HCT116 (cell line): Measurements from ENCODE around the gene NPTX1. TPM values are rescaled to one million over a fixed set of nuclear protein-coding genes. Genes with fewer than 3 reads are reported as not detected.
A peak's percentile ranks its signal among the peaks of the same experiment; 100 is the strongest.

ENCODE experiments used
- ATAC-seq: fragments of 200-7000 bp; cut with Tn5 transposase; 2 replicates; pipeline ENCODE4 v1.9.1; 2020; ENCODE audit warnings: mild to moderate bottlenecking, moderate library complexity
- BruUV-seq: library from RNA; stranded (reverse); fragments of 400-500 nt; replicated peaks from 2 replicates; lab custom pipeline; 2021; lab: Mats Ljungman, UMichigan
- CTCF ChIA-PET: fragments of 300-600 bp; sonication (Branson Sonifier 250); formaldehyde crosslinking; loops from one replicate; lab custom pipeline; 2021; ENCODE audit warnings: antibody characterized with exemption; lab: Charles Lee
- POLR2A ChIA-PET: fragments of 300-600, 350-600 bp; sonication (Branson Sonifier 250); formaldehyde crosslinking; loops from one replicate; lab custom pipeline; 2021; ENCODE audit warnings: antibody characterized with exemption; lab: Charles Lee
- RAD21 ChIA-PET, 2 experiments: fragments of 300-600 bp; sonication (Branson Sonifier 250); formaldehyde crosslinking; loops; one replicate each; lab custom pipeline; 2023; ENCODE audit warnings: low total read pairs in 2 of 2; ENCODE audit not compliant: uncharacterized antibody in 2 of 2, unreplicated experiment in 2 of 2, low non-redundant PET in 1 of 2; lab: Charles Lee
- DNase-seq: peaks from one replicate; pipeline ENCODE4 v3.0.0-alpha.2; 2010; ENCODE audit warnings: low read depth, low spot score
- H2AFZ ChIP-seq: fragments of 200-600 bp; shearing (Covaris generic), sonication (generic); 2 replicates; pipeline ENCODE4 v1.6.1; 2017; ENCODE audit warnings: low read depth, mixed run types, mixed read lengths, antibody characterized with exemption, low read length; ENCODE audit not compliant: poor library complexity, severe bottlenecking
- H3K27ac ChIP-seq: 2 replicates; pipeline ENCODE4 v1.5.1; 2012; ENCODE audit warnings: low read depth, low read length
- H3K27me3 ChIP-seq: fragments of 200-600 bp; sonication (generic); 2 replicates; pipeline ENCODE4 v1.6.1; 2016; ENCODE audit warnings: mixed run types, low read length, mixed read lengths; ENCODE audit not compliant: insufficient read depth
- H3K36me3 ChIP-seq, 2 experiments: fragments of 200-500 bp in 1 of 2; fragments of 200-600 bp in 1 of 2; sonication (Bioruptor generic) in 1 of 2; sonication (generic) in 1 of 2; 2 replicates each; pipeline versions ENCODE4 v1.5.1 to v1.6.1; 2014 to 2016; ENCODE audit warnings: low read length in 2 of 2, inconsistent platforms in 1 of 2, mixed read lengths in 1 of 2, mixed run types in 1 of 2; ENCODE audit not compliant: insufficient read depth in 2 of 2, control insufficient read depth in 1 of 2
- H3K4me1 ChIP-seq, 2 experiments: fragments of 200-600 bp in 1 of 2; sonication (generic) in 1 of 2; 2 replicates each; pipeline versions ENCODE4 v1.5.1 to v1.6.1; 2012 to 2017; ENCODE audit warnings: low read length in 2 of 2, inconsistent platforms in 1 of 2, mild to moderate bottlenecking in 1 of 2, mixed read lengths in 1 of 2, mixed run types in 1 of 2, moderate library complexity in 1 of 2; ENCODE audit not compliant: insufficient read depth in 2 of 2, control insufficient read depth in 1 of 2
- H3K4me2 ChIP-seq: fragments of 200-600 bp; sonication (generic); 2 replicates; pipeline ENCODE4 v1.6.1; 2017; ENCODE audit warnings: mixed run types, low read length, mixed read lengths
- H3K4me3 ChIP-seq, 2 experiments: fragments of 200-600 bp in 1 of 2; sonication (generic) in 1 of 2; replicated peaks in 1 of 2; 2 replicates each; pipeline ENCODE4 v1.5.1; 2011 to 2016; ENCODE audit warnings: low read length in 2 of 2, control low read depth in 1 of 2, low read depth in 1 of 2, mild to moderate bottlenecking in 1 of 2, mixed read lengths in 1 of 2, mixed run types in 1 of 2
- H3K79me2 ChIP-seq: fragments of 200-600 bp; sonication (generic); 2 replicates; pipeline ENCODE4 v1.6.1; 2017; ENCODE audit warnings: mild to moderate bottlenecking, mixed run types, low read length, moderate library complexity, mixed read lengths; ENCODE audit not compliant: insufficient read depth
- H3K9ac ChIP-seq: fragments of 200-600 bp; sonication (generic); 2 replicates; pipeline ENCODE4 v1.6.1; 2016; ENCODE audit warnings: low read length, mixed read lengths
- H3K9me2 ChIP-seq: fragments of 200-600 bp; sonication (generic), shearing (Covaris generic); 2 replicates; pipeline ENCODE4 v1.6.1; 2017; ENCODE audit warnings: mixed run types, mild to moderate bottlenecking, moderate library complexity; ENCODE audit not compliant: insufficient read depth
- H3K9me3 ChIP-seq, 2 experiments: fragments of 200-500 bp in 1 of 2; fragments of 200-600 bp in 1 of 2; sonication (Bioruptor generic) in 1 of 2; sonication (generic) in 1 of 2; 2 replicates each; pipeline ENCODE4 v1.6.1; 2014 to 2017; ENCODE audit warnings: low read length in 2 of 2, mixed read lengths in 2 of 2, inconsistent platforms in 1 of 2, low read depth in 1 of 2, mild to moderate bottlenecking in 1 of 2, mixed run types in 1 of 2, moderate library complexity in 1 of 2; ENCODE audit not compliant: control insufficient read depth in 1 of 2, insufficient read depth in 1 of 2
- H4K20me1 ChIP-seq: fragments of 200-600 bp; sonication (generic), shearing (Covaris generic); 2 replicates; pipeline ENCODE4 v1.6.1; 2017; ENCODE audit warnings: mixed run types, mild to moderate bottlenecking, moderate library complexity; ENCODE audit not compliant: insufficient read depth
- CBX3 ChIP-seq: IDR thresholded peaks from 2 replicates; pipeline ENCODE4 v1.6.1; 2012; ENCODE audit warnings: low read depth
- CEBPB ChIP-seq: IDR thresholded peaks from 2 replicates; pipeline ENCODE4 v1.6.1; 2012; ENCODE audit warnings: low read depth
- EGR1 ChIP-seq: IDR thresholded peaks from 2 replicates; pipeline ENCODE4 v1.6.1; 2012; ENCODE audit warnings: low read depth
- ELF1 ChIP-seq: IDR thresholded peaks from 2 replicates; pipeline ENCODE4 v1.6.1; 2012; ENCODE audit warnings: low read depth, borderline replicate concordance
- EZH2 ChIP-seq: fragments of 200-600 bp; sonication (generic); IDR thresholded peaks from 2 replicates; pipeline ENCODE4 v1.6.1; 2017; ENCODE audit warnings: antibody characterized with exemption, mixed run types
- EZH2phosphoT487 ChIP-seq: fragments of 200-600 bp; IDR thresholded peaks from 2 replicates; pipeline ENCODE4 v1.6.1; 2018; ENCODE audit warnings: antibody characterized with exemption, borderline replicate concordance
- FOSL1 ChIP-seq: IDR thresholded peaks from 2 replicates; pipeline ENCODE4 v1.6.1; 2012; ENCODE audit warnings: low read depth
- POLR2A ChIP-seq: IDR thresholded peaks from 2 replicates; pipeline ENCODE4 v1.7.0; 2011; ENCODE audit warnings: borderline replicate concordance; ENCODE audit not compliant: insufficient read depth, insufficient read length; ENCODE audit errors: extremely low read depth
- REST ChIP-seq: IDR thresholded peaks from 2 replicates; pipeline ENCODE4 v1.6.1; 2012; ENCODE audit warnings: low read depth
- TCF7L2 ChIP-seq: IDR thresholded peaks from 2 replicates; pipeline ENCODE4 v1.7.0; 2011; ENCODE audit warnings: borderline replicate concordance, inconsistent platforms; ENCODE audit not compliant: insufficient read depth, insufficient read length; ENCODE audit errors: extremely low read depth
- YY1 ChIP-seq: IDR thresholded peaks from 2 replicates; pipeline ENCODE4 v1.6.1; 2011; ENCODE audit warnings: low read length, low read depth, moderate library complexity, mild to moderate bottlenecking; ENCODE audit not compliant: insufficient replicate concordance; ENCODE audit errors: extremely low read depth
- ZBTB33 ChIP-seq: IDR thresholded peaks from 2 replicates; pipeline ENCODE4 v1.6.1; 2011; ENCODE audit warnings: mild to moderate bottlenecking, low read length, moderate library complexity; ENCODE audit not compliant: insufficient replicate concordance; ENCODE audit errors: extremely low read depth
- ZNF274 ChIP-seq: fragments of 200-500 bp; sonication (Bioruptor generic); IDR thresholded peaks from 2 replicates; pipeline ENCODE4 v1.6.1; 2014; ENCODE audit warnings: mild to moderate bottlenecking, low read depth, low read length, inconsistent platforms
- intact Hi-C: fragments of 100-400 bp; cut with micrococcal nuclease; formaldehyde crosslinking; loops from 2 replicates; pipeline ENCODE4 v1.10.0; 2022
- total RNA-seq: library from RNA; stranded (reverse); gene quantifications from one replicate; pipeline ENCODE4 v1.2.1, GENCODE V29; 2021; ENCODE audit not compliant: unreplicated experiment

Gene NPTX1
- total RNA-seq, 1 experiment from 2014 or later: 0.15 TPM

- POLR2A ChIA-PET: no interaction called here
Measured at GRCh38 chr17:80513892-80514291, 37.5 kb upstream of the NPTX1 start.

GRCh38 chr17:80513201-80513600 is 36.8 kb upstream of the NPTX1 start:
- no peak for ATAC-seq
- no peaks in the 10 kb centered on the region for H4K20me1 ChIP-seq
- no peak overlapping the region for H3K9ac ChIP-seq
- peaks cover 11% of the 10 kb centered on the region; the same call in 1 of the 2 replicates for H3K27me3 ChIP-seq
- H3K4me3 ChIP-seq: no peak overlapping the region
- TF ChIP-seq ZNF274: no peak
- no peak for TF ChIP-seq REST
- no peak for TF ChIP-seq POLR2A
- TF ChIP-seq CBX3: no peak
- no peak for TF ChIP-seq CEBPB
- no peak for TF ChIP-seq EZH2phosphoT487
- intact Hi-C loops: no loop called here
- no peaks in the 10 kb centered on the region for H3K79me2 ChIP-seq
- no peak for DNase-seq
- no peaks in the 10 kb centered on the region for H3K4me1 ChIP-seq
- ChIA-PET CTCF (no interaction called here), POLR2A (no interaction called here), RAD21 (no interaction called here)
- no TSS peak for BruUV-seq
- H3K9me2 ChIP-seq: no peaks in the 10 kb centered on the region
- H3K4me2 ChIP-seq: no peak overlapping the region
- H2AFZ ChIP-seq: no peak overlapping the region
- H3K36me3 ChIP-seq: no peaks in the 10 kb centered on the region
- H3K27ac ChIP-seq: no peak overlapping the region
- H3K9me3 ChIP-seq: no peaks in the 10 kb centered on the region

More at GRCh38 chr17:80513892-80514291, 37.5 kb upstream of the NPTX1 start:
- H3K27me3 ChIP-seq: peaks cover 11% of the 10 kb centered on the region; the same call in 1 of the 2 replicates
- ATAC-seq (peak; percentile 36; the same call in 1 of the 2 replicates), DNase-seq (no peak)
- H3K9ac ChIP-seq: no peak overlapping the region
- TF ChIP-seq ELF1 (no peak), TCF7L2 (no peak), YY1 (no peak), EGR1 (no peak), FOSL1 (no peak), ZBTB33 (no peak), CBX3 (no peak), EZH2 (no peak)
- H3K36me3 ChIP-seq: no peaks in the 10 kb centered on the region
- no TSS peak for BruUV-seq
- no peak overlapping the region for H2AFZ ChIP-seq
- no peak overlapping the region for H3K27ac ChIP-seq
- no peaks in the 10 kb centered on the region for H3K9me2 ChIP-seq
- H3K4me3 ChIP-seq: no peak overlapping the region
- H3K9me3 ChIP-seq: no peaks in the 10 kb centered on the region
- intact Hi-C loops: no loop called here
- H4K20me1 ChIP-seq: no peaks in the 10 kb centered on the region
- RAD21 ChIA-PET: no interaction called here
- no peaks in the 10 kb centered on the region for H3K4me1 ChIP-seq
- CTCF ChIA-PET: no interaction called here
- no peak overlapping the region for H3K4me2 ChIP-seq
- no peaks in the 10 kb centered on the region for H3K79me2 ChIP-seq
